ENCODE measurements around the gene RSPRY1.

GRCh38 chr16:57261806-57262205, 75.7 kb downstream of the RSPRY1 start:
- TF ChIP-seq CTCF (IDR thresholded peaks at IDR 0.05; ENCODE audit: insufficient read depth, low read depth, low read length) (no peak), EZH2 (IDR thresholded peaks at IDR 0.05; ENCODE audit: insufficient read depth, low read length) (no peak)
